H1 (cell line): ENCODE measurements around the gene SGMS2. TPM values are rescaled to one million over a fixed set of nuclear protein-coding genes. Genes with fewer than 3 reads are reported as not detected.

ENCODE experiments used
- BACH1 ChIP-seq: IDR thresholded peaks from 2 replicates; pipeline ENCODE4 v1.6.1; 2012; ENCODE audit warnings: low read length, improper control_type of control experiment
- CBX8 ChIP-seq: fragments of 300-800, 300-1000 bp; sonication (generic); IDR thresholded peaks from 2 replicates; pipeline ENCODE4 v1.7.1; 2016; ENCODE audit warnings: low read depth, low read length, borderline replicate concordance
- CHD1 ChIP-seq: IDR thresholded peaks from 2 replicates; pipeline ENCODE4 v1.6.1; 2012; ENCODE audit warnings: low read depth, low read length, improper control_type of control experiment
- EZH2 ChIP-seq: fragments of 200-600 bp; sonication (generic); IDR thresholded peaks from 2 replicates; pipeline ENCODE4 v1.7.1; 2012; ENCODE audit warnings: low read depth, mild to moderate bottlenecking, moderate library complexity, low read length, inconsistent platforms; ENCODE audit not compliant: severe bottlenecking
- JUN ChIP-seq: IDR thresholded peaks from 2 replicates; pipeline ENCODE4 v1.6.1; 2011; ENCODE audit warnings: low read depth, mild to moderate bottlenecking, improper control_type of control experiment, low read length
- JUND ChIP-seq: IDR thresholded peaks from 2 replicates; pipeline ENCODE4 v1.6.1; 2011; ENCODE audit warnings: mild to moderate bottlenecking, improper control_type of control experiment, low read length
- SIX5 ChIP-seq: IDR thresholded peaks from 2 replicates; pipeline ENCODE4 v1.6.1; 2011; ENCODE audit warnings: mild to moderate bottlenecking, low read depth, low read length
- polyA plus RNA-seq, 7 experiments: library from polyadenylated mRNA; depleted of rRNA in 3 of 7; stranded (reverse) in 5 of 7; unstranded in 2 of 7; fragments of >200 nt in 5 of 7; fragments of 200-250 nt in 2 of 7; gene quantifications; 1 replicate in 5 of 7; 2 replicates in 1 of 7; 4 replicates in 1 of 7; pipeline versions ENCODE4 v1.2.1 to v1.2.3, GENCODE V29; 2011 to 2013; ENCODE audit warnings: missing spikeins in 2 of 7, mixed read lengths in 2 of 7
- total RNA-seq: library from RNA; stranded (reverse); fragmentation: NEBNext Ultra II Directional; extraction: Animal tissue kit (Norgen Biotek cat#: 25700); gene quantifications from 2 replicates; pipeline ENCODE4 v1.2.1, GENCODE V29; 2021

Gene SGMS2
- total and polyA plus RNA-seq, 2 of the 8 experiments (the other 6 are each of a cell fraction or from before 2014, with no cell fraction given): 0.04 to 1.3 TPM

- TF ChIP-seq CBX8 (no peak), JUND (no peak), BACH1 (no peak), CHD1 (no peak), EZH2 (no peak), SIX5 (no peak), JUN (no peak)
Observed at GRCh38 chr4:107835406-107835805, 10.7 kb downstream of the SGMS2 start (continued).
